ENCODE data around the gene SIGLEC15. TPM values are rescaled to one million over a fixed set of nuclear protein-coding genes. Genes with fewer than 3 reads are reported as not detected.

The SIGLEC15 gene
- total RNA-seq, 1 experiment from 2014 or later = 0.13 TPM

DNA sequence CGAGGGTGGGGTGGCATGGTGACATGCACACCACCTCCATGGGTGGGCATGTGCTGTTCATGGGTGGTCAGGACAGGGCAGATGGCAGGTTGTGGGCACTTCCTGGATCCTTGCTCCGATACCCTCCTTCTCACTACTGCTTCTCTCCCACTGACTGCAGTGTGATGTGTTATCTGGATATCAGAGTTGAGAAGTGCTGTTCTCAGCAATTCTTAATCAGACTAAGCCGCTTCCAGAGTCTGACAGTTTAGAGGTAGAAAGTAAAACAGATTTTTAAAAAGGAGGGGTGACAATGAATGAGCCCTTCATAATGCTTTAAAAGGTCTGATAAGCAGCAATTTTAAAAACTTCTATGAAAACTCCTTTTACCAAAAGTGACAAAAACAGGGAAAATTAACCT, 33.9 kb downstream of the SIGLEC15 start:
- no peaks in the 10 kb centered on the region for H3K27me3 ChIP-seq (ENCODE audit: insufficient read depth, low read length)
- H4K91ac ChIP-seq (ENCODE audit: insufficient read length, low read depth, low read length) = no peak overlapping the region
- no peak overlapping the region for H2BK15ac ChIP-seq (ENCODE audit: low read depth, low read length)
- no peaks in the 10 kb centered on the region for H3K9me3 ChIP-seq (ENCODE audit: control insufficient read depth, low read depth, low read length)
- H3K9me3 Mint-ChIP-seq = peaks cover 0 to 3% of the 10 kb centered on the region in 2 experiments; a peak in 1 of 5 replicates
- TF ChIP-seq, protein P1, sequence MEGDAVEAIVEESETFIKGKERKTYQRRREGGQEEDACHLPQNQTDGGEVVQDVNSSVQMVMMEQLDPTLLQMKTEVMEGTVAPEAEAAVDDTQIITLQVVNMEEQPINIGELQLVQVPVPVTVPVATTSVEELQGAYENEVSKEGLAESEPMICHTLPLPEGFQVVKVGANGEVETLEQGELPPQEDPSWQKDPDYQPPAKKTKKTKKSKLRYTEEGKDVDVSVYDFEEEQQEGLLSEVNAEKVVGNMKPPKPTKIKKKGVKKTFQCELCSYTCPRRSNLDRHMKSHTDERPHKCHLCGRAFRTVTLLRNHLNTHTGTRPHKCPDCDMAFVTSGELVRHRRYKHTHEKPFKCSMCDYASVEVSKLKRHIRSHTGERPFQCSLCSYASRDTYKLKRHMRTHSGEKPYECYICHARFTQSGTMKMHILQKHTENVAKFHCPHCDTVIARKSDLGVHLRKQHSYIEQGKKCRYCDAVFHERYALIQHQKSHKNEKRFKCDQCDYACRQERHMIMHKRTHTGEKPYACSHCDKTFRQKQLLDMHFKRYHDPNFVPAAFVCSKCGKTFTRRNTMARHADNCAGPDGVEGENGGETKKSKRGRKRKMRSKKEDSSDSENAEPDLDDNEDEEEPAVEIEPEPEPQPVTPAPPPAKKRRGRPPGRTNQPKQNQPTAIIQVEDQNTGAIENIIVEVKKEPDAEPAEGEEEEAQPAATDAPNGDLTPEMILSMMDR (conservative IDR thresholded peaks at IDR 0.05) = no peak
- DNase-seq = no peak
- H3K27ac Mint-ChIP-seq = no peak overlapping the region
- no peak overlapping the region for H3K9ac ChIP-seq (ENCODE audit: extremely low read depth, insufficient read length, low read length)
- H2BK120ac ChIP-seq (ENCODE audit: low read depth, low read length, poor library complexity, severe bottlenecking) = no peak overlapping the region
- H3K79me2 ChIP-seq (ENCODE audit: insufficient read depth, low read length) = no peaks in the 10 kb centered on the region
- H3K18ac ChIP-seq (ENCODE audit: insufficient read length, low read depth, low read length) = no peak overlapping the region
- no peaks in the 10 kb centered on the region for H4K20me1 ChIP-seq (ENCODE audit: control insufficient read depth, insufficient read depth, insufficient read length)
- H4K5ac ChIP-seq (ENCODE audit: insufficient read length, low read depth, low read length) = no peak overlapping the region
- no peak overlapping the region for H2BK12ac ChIP-seq (ENCODE audit: insufficient read length, low read depth, low read length)
- H3K4me1 ChIP-seq (ENCODE audit: insufficient read depth, low read length) = no peaks in the 10 kb centered on the region
- H3K4me2 ChIP-seq (ENCODE audit: insufficient read depth, insufficient read length, low read length) = no peak overlapping the region
- no peak overlapping the region for H3K23ac ChIP-seq (ENCODE audit: insufficient read length, low read depth, low read length)
- H3K4ac ChIP-seq (ENCODE audit: low read depth, low read length) = no peak overlapping the region
- no peaks in the 10 kb centered on the region for H3K23me2 ChIP-seq (ENCODE audit: insufficient read length, low read depth, low read length, poor library complexity, severe bottlenecking)
- no CpG with 5 or more reads among the region's 3 CpGs for WGBS (ENCODE audit: extremely low coverage, insufficient read length, low lambda C conversion rate)
- no peak overlapping the region for H2AFZ ChIP-seq (ENCODE audit: low read length)
- no peak overlapping the region for H3K14ac ChIP-seq (ENCODE audit: insufficient read depth, low read length)
- no peaks in the 10 kb centered on the region for H3K27me3 Mint-ChIP-seq (ENCODE audit: low read depth)
- H4K8ac ChIP-seq (replicated peaks; ENCODE audit: insufficient read length, low read depth, low read length) = no peak overlapping the region
- H3K36me3 Mint-ChIP-seq (ENCODE audit: insufficient read depth in 1 of 3, low read depth in 3 of 3) = peaks cover 12 to 70% (median 52%) of the 10 kb centered on the region in 3 experiments; a peak in 6 of 7 replicates
- no peak overlapping the region for H3K4me3 Mint-ChIP-seq
- H3T11ph ChIP-seq (ENCODE audit: low read length) = no peak overlapping the region
- H2AK5ac ChIP-seq (ENCODE audit: insufficient read length, low read length) = no peak overlapping the region
- H3K79me1 ChIP-seq (ENCODE audit: insufficient read depth, low read depth, low read length, poor library complexity, severe bottlenecking) = no peaks in the 10 kb centered on the region
- no peak overlapping the region for H2BK5ac ChIP-seq (ENCODE audit: insufficient read length, low read length)
- no peak overlapping the region for H3K27ac ChIP-seq (ENCODE audit: insufficient read length, low read depth, low read length)
- H2BK20ac ChIP-seq (ENCODE audit: low read depth, low read length, poor library complexity, severe bottlenecking) = no peak overlapping the region
- H3K56ac ChIP-seq (ENCODE audit: insufficient read length, low read depth, low read length) = no peak overlapping the region
- peaks cover 2% of the 10 kb centered on the region in 2 experiments; a peak in 3 of 4 replicates for H3K4me1 Mint-ChIP-seq

Measured in H9 (cell line).